DMS 273 (cell line): Measurements from ENCODE around the gene TBCEL.
"Not testable (repeated sequence)": the region's sequence is repeated elsewhere in the genome, so short reads cannot be mapped to it uniquely, and the experiment has no call there.

ENCODE experiments used
- DNase-seq: peaks from one replicate; lab custom pipeline; 2025; ENCODE audit not compliant: unreplicated experiment; lab: John Stamatoyannopoulos, UW

TBCEL gene

GRCh38 chr11:121024989-121025388 is 1.1 kb downstream of the TBCEL start:
- peak; percentile 24 for DNase-seq

- DNase-seq, result no peak
Observed at GRCh38 chr11:121029153-121029552, 5.3 kb downstream of the TBCEL start.

- no peak for DNase-seq
Observed at GRCh38 chr11:121029813-121030445, 6.0 kb downstream of the TBCEL start.

- no peak for DNase-seq
Observed at GRCh38 chr11:121031167-121031566, 7.3 kb downstream of the TBCEL start.

- not testable (repeated sequence) for DNase-seq
Observed at GRCh38 chr11:121031648-121032047, 7.7 kb downstream of the TBCEL start.

- peak; percentile 0 for DNase-seq
Observed at GRCh38 chr11:121032546-121032945, 8.6 kb downstream of the TBCEL start.

GRCh38 chr11:121033635-121034034 is 9.7 kb downstream of the TBCEL start:
- DNase-seq, result no peak

- no peak for DNase-seq
Observed at GRCh38 chr11:121035169-121035755, 11.4 kb downstream of the TBCEL start.

- no peak for DNase-seq
Observed at GRCh38 chr11:121035780-121036179, 11.9 kb downstream of the TBCEL start.

- DNase-seq, result no peak
Observed at GRCh38 chr11:121037016-121037415, 13.1 kb downstream of the TBCEL start.

GRCh38 chr11:121038648-121039409 is 14.9 kb downstream of the TBCEL start:
- DNase-seq, result no peak

GRCh38 chr11:121039971-121040613 is 16.2 kb downstream of the TBCEL start:
- DNase-seq, result no peak

- no peak for DNase-seq
Observed at GRCh38 chr11:121040614-121041002, 16.7 kb downstream of the TBCEL start.

- no peak for DNase-seq
Observed at GRCh38 chr11:121041072-121041471, 17.2 kb downstream of the TBCEL start.

GRCh38 chr11:121042296-121042695 is 18.4 kb downstream of the TBCEL start:
- DNase-seq, result no peak

GRCh38 chr11:121047926-121048325 is 24.0 kb downstream of the TBCEL start:
- DNase-seq, result no peak

- DNase-seq, result no peak
Observed at GRCh38 chr11:121048464-121049233, 24.7 kb downstream of the TBCEL start.

- no peak for DNase-seq
Observed at GRCh38 chr11:121053244-121053643, 29.3 kb downstream of the TBCEL start.

GRCh38 chr11:121054266-121054665 is 30.4 kb downstream of the TBCEL start:
- no peak for DNase-seq

GRCh38 chr11:121055076-121055475 is 31.2 kb downstream of the TBCEL start:
- no peak for DNase-seq

GRCh38 chr11:121057922-121058321 is 34.0 kb downstream of the TBCEL start:
- no peak for DNase-seq
